Nephron (organoid): ENCODE measurements around the gene SUV39H1.
A peak's percentile ranks its signal among the peaks of the same experiment; 100 is the strongest.
"Not testable (repeated sequence)": the region's sequence is repeated elsewhere in the genome, so short reads cannot be mapped to it uniquely, and the experiment has no call there.

Experiments used
- H3K27ac Mint-ChIP-seq, 3 experiments: 2 replicates each; pipeline ENCODE4 v1.8.0; 2020; ENCODE audit warnings: mixed read lengths in 3 of 3, mild to moderate bottlenecking in 2 of 3, moderate library complexity in 1 of 3
- H3K27me3 Mint-ChIP-seq: 2 replicates; pipeline ENCODE4 v1.8.0; 2021; ENCODE audit warnings: low read depth, mild to moderate bottlenecking, moderate library complexity, mixed read lengths
- H3K36me3 Mint-ChIP-seq: 2 replicates; pipeline ENCODE4 v1.8.0; 2020; ENCODE audit warnings: low read depth, mixed read lengths
- H3K4me1 Mint-ChIP-seq: 2 replicates; pipeline ENCODE4 v1.8.0; 2020; ENCODE audit warnings: mixed read lengths
- H3K4me3 Mint-ChIP-seq, 3 experiments: 2 replicates each; pipeline ENCODE4 v1.8.0; 2020; ENCODE audit warnings: mild to moderate bottlenecking in 3 of 3, mixed read lengths in 3 of 3, moderate library complexity in 2 of 3
- H3K9me3 Mint-ChIP-seq: 2 replicates; pipeline ENCODE4 v1.8.0; 2020; ENCODE audit warnings: mixed read lengths
- TF ChIP-seq, protein P1 (sequence below), 3 experiments: fragments of 200-600 bp; sonication (generic); IDR thresholded peaks; one replicate each; pipeline ENCODE4 v1.5.0; 2021; ENCODE audit warnings: antibody characterized with exemption in 3 of 3; ENCODE audit not compliant: unreplicated experiment in 3 of 3

SUV39H1 gene, protein sequence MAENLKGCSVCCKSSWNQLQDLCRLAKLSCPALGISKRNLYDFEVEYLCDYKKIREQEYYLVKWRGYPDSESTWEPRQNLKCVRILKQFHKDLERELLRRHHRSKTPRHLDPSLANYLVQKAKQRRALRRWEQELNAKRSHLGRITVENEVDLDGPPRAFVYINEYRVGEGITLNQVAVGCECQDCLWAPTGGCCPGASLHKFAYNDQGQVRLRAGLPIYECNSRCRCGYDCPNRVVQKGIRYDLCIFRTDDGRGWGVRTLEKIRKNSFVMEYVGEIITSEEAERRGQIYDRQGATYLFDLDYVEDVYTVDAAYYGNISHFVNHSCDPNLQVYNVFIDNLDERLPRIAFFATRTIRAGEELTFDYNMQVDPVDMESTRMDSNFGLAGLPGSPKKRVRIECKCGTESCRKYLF

DNA sequence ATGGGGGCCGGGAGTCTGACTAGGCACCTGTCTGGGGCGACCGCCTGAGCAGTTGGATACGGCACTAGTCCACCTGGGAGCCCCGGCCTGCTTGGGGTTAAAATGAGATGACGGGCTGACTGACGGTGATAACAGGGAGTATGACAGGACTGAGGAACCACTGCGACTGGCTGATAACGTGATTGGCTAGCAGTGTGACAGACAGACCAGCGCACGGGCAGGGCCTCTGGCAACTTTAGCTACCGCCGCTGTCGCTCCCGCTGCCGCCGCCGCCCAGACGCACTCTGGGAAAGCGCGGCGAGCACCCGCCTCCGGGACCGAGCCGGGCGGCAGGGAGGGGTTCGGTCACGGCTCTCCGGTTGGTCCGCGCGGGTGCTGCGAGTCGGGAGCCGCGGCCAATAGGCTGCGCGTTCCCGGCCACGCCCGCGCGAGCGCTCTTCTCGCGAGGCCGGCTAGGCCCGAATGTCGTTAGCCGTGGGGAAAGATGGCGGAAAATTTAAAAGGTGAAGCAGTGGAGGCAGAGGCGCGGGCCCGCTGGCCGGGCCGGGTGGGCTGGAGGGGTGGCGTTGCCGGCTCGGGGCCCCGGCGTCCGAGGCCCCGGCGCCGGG is at the start of gene SUV39H1:
Gene SUV39H1 (plus strand): TSS at position 434 of the 608 bp plus-strand sequence. CDS start 51 bp downstream, at position 485.
- Mint-ChIP-seq H3K27ac (peak within 1 kb of the TSS; percentile 62 to 83 (median 77)), H3K4me3 (peak within 1 kb of the TSS; percentile 86 to 93 (median 91)), H3K9me3 (peaks cover 13% of the 10 kb centered on the region), H3K36me3 (peaks cover 11% of the 10 kb centered on the region), H3K4me1 (peaks cover 9% of the 10 kb centered on the region), H3K27me3 (no peaks in the 10 kb centered on the region)
- TF ChIP-seq, protein P1, sequence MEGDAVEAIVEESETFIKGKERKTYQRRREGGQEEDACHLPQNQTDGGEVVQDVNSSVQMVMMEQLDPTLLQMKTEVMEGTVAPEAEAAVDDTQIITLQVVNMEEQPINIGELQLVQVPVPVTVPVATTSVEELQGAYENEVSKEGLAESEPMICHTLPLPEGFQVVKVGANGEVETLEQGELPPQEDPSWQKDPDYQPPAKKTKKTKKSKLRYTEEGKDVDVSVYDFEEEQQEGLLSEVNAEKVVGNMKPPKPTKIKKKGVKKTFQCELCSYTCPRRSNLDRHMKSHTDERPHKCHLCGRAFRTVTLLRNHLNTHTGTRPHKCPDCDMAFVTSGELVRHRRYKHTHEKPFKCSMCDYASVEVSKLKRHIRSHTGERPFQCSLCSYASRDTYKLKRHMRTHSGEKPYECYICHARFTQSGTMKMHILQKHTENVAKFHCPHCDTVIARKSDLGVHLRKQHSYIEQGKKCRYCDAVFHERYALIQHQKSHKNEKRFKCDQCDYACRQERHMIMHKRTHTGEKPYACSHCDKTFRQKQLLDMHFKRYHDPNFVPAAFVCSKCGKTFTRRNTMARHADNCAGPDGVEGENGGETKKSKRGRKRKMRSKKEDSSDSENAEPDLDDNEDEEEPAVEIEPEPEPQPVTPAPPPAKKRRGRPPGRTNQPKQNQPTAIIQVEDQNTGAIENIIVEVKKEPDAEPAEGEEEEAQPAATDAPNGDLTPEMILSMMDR (IDR thresholded peaks at IDR 0.05; ENCODE audit: unreplicated experiment in 3 of 3): no peak

DNA sequence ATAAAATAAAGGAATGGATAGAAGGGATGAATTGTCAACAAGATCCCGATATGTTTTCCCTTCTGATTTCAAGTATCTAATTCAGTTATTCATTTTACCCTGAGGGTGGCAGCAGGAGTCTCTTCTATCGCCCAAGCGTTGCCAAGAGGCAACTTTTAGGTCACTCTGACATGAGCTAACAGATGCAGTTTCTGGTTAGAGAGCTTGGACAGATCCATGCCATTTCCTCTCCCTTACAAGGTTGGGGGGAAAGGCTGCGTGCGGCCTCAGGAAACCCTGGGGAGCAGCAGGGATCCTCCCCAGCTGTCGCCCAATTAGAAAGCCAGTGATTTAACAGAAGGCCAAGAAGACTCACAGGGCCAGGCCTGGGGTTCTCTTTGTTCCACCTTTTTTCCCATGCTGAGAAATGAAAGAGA is 48.2 kb upstream of the SUV39H1 start:
- Mint-ChIP-seq H3K27ac (peak overlapping the region; percentile 80 to 92 (median 86)), H3K27me3 (no peaks in the 10 kb centered on the region), H3K4me3 (no peak overlapping the region), H3K36me3 (no peaks in the 10 kb centered on the region), H3K4me1 (peaks cover 10% of the 10 kb centered on the region), H3K9me3 (no peaks in the 10 kb centered on the region)
- TF ChIP-seq, protein P1 (IDR thresholded peaks at IDR 0.05; ENCODE audit: unreplicated experiment in 3 of 3): peak in 2 of 3 experiments; percentile 34 to 42

DNA sequence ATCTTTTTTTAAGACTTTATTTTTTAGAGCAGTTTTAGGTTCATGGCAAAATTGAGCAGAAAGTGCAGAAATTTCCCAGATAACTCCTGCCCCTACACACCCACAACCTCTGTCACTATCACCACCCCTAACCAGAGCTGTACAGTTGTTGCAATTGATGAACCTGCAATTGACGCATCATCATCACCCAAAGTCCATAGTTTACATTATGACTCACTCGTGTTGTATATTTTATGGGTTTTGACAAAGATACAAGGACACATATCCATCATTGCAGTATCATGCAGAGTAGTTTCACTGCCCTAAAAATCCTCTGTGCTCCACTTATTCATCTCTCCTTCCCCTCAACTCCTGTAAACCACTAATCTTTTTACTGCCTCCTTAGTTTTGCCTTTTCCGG is 47.4 kb upstream of the SUV39H1 start:
- Mint-ChIP-seq H3K4me3 (no peak overlapping the region), H3K36me3 (no peaks in the 10 kb centered on the region), H3K9me3 (peaks cover 3% of the 10 kb centered on the region), H3K4me1 (peaks cover 10% of the 10 kb centered on the region), H3K27ac (peak overlapping the region in 1 of 3 experiments; percentile 50), H3K27me3 (no peaks in the 10 kb centered on the region)
- TF ChIP-seq, protein P1 (IDR thresholded peaks at IDR 0.05; ENCODE audit: unreplicated experiment in 3 of 3): no peak

DNA sequence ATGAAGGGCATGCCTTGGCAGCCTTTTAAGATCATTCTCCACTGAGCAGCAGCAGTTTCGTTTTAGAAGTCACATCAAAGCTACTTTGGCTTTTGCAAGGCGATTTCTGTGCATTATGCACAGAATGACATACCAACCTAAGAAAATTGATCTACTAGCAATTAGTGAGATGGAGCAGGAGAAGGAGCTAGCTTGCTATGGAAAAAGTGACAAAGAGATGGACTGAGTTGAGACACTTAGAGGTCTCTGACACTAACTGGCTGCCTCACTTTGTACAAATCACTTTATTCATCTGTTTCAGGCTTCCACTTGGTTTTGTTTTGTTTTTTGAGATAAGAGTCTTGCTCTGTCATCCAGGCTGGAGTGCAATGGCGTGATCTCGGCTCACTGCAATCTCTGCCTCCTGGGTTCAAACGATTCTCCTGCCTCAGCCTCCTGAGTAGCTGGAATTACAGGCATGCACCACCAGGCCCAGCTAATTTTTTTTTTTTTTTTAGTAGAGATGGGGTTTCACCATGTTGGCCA is 44.4 kb upstream of the SUV39H1 start:
- H3K4me1 Mint-ChIP-seq, H3K36me3 Mint-ChIP-seq, H3K27ac Mint-ChIP-seq, H3K27me3 Mint-ChIP-seq, H3K4me3 Mint-ChIP-seq: not testable (repeated sequence)
- peaks cover 11% of the 10 kb centered on the region for H3K9me3 Mint-ChIP-seq

DNA sequence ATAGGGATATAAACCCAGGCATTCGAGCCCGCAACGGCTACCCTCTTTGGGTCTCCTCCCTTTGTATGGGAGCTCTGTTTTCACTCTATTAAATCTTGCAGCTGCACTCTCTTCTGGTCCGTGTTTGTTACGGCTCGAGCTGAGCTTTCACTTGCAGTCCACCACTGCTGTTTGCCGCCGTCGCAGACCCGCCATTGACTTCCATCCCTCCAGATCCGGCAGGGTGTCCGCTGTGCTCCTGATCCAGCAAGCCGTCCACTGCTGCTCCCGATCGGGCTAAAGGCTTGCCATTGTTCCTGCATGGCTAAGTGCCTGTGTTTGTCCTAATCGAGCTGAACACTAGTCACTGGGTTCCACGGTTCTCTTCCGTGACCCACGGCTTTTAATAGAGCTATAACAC is 41.8 kb upstream of the SUV39H1 start:
- peaks cover 11% of the 10 kb centered on the region for H3K9me3 Mint-ChIP-seq
- not testable (repeated sequence) for H3K4me3 Mint-ChIP-seq, H3K27me3 Mint-ChIP-seq, H3K27ac Mint-ChIP-seq, H3K36me3 Mint-ChIP-seq, H3K4me1 Mint-ChIP-seq

DNA sequence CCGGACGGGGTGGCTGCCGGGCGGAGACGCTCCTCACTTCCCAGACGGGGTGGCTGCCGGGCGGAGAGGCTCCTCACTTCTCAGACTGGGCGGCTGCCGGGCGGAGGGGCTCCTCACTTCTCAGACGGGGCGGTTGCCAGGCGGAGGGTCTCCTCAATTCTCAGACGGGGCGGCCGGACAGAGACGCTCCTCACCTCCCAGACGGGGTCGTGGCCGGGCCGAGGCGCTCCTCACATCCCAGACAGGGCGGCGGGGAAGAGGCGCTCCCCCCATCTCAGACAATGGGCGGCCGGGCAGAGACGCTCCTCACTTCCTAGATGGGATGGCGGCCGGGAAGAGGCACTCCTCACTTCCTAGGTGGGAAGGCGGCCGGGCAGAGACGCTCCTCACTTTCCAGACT is 36.8 kb upstream of the SUV39H1 start:
- not testable (repeated sequence) for H3K27me3 Mint-ChIP-seq, H3K4me3 Mint-ChIP-seq, H3K36me3 Mint-ChIP-seq, H3K4me1 Mint-ChIP-seq, H3K27ac Mint-ChIP-seq
- H3K9me3 Mint-ChIP-seq: peaks cover 17% of the 10 kb centered on the region

DNA sequence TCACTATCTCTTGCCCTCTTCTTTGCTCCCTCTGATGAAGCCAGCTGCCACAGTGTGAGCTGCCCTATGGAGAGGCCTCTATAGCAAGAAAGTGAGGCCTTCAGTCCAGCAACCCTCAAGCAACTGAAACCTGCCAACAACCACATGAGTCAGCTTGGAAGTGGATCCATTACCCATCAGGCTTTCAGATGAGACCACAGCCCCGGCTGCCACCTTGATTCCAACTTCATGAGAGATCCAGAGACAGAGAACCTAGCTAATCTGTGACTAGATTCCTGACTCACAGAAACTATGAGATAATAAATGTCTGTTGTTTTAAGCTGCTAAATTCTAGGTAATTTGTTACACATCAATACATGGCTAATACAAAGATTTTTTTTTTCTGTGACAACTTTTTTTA is 33.3 kb upstream of the SUV39H1 start:
- Mint-ChIP-seq H3K9me3 (peaks cover 10% of the 10 kb centered on the region), H3K36me3 (peaks cover 7% of the 10 kb centered on the region), H3K27ac (no peak overlapping the region), H3K4me3 (no peak overlapping the region), H3K4me1 (no peaks in the 10 kb centered on the region), H3K27me3 (no peaks in the 10 kb centered on the region)
- TF ChIP-seq, protein P1 (IDR thresholded peaks at IDR 0.05; ENCODE audit: unreplicated experiment in 3 of 3): no peak
